GM21381 (cell line): ENCODE measurements around the gene VASP.

Experiments
- ATAC-seq: cut with Tn5 transposase; IDR thresholded peaks from one replicate; pipeline ENCODE4 v1.9.1; 2021; ENCODE audit warnings: mild to moderate bottlenecking, moderate library complexity; ENCODE audit not compliant: unreplicated experiment

The VASP gene

DNA sequence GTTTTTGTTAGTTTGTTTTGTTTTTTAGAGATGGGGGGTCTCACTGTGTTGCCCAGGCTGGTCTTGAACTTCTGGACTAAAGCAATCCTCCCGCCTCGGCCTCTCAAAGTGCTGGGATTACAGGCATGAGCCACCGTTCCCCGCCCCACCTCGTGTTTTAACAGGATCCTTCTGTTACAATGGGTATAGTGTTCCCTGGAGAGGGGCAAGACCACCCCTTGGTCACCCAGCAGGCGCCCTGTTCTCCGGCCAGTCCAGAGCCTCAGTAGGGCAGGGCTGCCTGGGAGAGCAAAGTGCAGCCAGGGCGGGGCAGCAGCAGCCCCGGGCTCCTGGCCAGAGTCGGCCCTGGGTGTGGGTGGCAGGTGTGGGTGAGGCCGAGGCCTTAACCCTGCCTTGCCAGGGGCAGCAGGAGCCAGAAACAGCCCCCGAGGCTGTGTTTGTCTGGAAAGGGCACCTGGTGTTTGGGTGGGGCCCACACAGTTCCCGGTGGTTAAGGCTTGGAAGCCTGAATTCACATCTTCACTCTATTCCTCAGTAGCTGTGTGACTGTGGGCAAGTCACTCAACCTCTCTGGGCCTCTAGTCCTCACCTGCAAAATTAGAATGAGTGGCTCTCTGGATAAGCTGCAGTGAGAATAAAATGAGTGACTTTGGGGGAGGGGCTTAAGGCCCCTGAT is 7.2 kb downstream of the VASP start:
- ATAC-seq: no peak

DNA sequence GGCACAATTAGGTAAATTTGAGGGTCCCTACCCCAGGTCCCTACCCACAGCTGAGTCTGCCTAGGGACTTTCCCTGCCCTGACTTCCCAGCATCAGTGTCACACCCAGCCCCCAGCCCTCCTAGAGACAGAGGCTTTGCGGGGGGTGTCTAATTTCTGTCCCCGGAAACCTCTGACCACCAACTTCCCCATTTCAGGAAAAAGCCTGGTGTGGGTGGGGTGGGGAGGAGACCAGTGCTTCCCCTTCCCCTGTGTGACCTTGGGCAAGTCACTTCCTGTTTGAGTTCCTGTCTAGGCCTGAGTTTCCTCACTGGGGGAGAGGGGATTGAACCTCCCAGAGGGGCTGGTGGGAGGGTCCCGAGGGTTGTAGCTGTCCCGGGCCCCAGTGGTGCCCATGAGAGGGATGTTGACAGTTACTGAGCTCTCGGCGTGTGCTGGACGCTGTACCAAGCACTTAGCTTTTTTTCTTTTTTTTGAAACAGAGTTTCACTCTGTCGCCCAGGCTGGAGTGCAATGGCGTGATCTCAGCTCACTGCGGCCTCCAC is 7.9 kb downstream of the VASP start:
- no peak for ATAC-seq

DNA sequence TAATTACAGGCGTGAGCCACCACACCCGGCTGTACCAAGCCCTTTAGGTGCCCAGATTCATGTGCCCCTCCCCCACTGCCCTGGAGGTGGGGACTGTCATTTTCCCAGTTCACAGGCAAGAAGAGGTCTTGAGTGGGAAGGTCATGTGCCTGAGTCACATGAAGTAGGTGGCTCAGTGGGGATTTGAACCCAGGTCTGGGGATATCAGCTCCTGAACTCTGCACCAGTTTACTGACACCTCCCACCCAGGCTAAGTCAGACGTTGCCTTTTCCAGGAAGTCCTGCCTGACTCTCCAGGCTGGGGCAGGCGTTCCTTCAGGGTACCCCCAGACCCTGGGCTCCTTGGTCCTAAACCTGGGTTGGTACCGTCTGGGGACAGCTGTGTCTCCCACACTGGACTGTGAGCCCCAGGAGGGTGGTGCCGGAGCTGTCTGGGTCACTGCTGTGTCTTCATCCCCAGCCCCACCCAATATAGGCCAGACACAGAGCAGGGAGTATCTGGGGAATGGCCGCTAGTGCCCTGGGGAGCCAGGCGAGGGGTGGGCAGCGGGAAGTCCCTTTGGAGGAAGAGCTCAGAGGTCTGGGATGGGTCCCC is 8.6 kb downstream of the VASP start:
- ATAC-seq: no peak

GRCh38 chr19:45517238-45517637 is 10.0 kb downstream of the VASP start:
- no peak for ATAC-seq

DNA sequence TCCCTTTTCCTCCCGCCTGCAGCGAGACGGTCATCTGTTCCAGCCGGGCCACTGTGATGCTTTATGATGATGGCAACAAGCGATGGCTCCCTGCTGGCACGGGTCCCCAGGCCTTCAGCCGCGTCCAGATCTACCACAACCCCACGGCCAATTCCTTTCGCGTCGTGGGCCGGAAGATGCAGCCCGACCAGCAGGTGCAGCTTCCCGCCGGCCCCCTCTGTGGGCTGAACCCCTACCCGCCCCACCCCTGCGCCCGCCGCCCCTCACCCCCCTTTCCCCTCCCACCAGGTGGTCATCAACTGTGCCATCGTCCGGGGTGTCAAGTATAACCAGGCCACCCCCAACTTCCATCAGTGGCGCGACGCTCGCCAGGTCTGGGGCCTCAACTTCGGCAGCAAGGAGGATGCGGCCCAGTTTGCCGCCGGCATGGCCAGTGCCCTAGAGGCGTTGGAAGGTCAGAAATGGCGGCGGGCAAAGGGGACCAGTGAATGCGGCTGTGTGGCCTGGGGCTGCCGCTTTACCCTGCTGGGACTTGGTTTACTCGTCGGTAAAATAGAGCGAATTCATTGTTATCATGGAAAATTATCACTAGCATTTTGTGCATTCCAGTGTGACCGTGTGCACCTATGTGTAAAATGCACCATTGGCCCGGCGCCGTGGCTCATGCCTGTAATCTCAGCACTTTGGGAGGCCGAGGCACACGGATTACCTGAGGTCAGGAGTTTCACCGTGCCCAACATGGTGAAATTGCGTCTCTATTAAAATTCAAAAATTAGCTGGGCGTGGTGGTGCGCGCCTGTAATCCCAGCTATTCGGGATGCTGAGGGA is 10.6 kb downstream of the VASP start:
- ATAC-seq: no peak

GRCh38 chr19:45518469-45518826 is 11.2 kb downstream of the VASP start:
- ATAC-seq: no peak

DNA sequence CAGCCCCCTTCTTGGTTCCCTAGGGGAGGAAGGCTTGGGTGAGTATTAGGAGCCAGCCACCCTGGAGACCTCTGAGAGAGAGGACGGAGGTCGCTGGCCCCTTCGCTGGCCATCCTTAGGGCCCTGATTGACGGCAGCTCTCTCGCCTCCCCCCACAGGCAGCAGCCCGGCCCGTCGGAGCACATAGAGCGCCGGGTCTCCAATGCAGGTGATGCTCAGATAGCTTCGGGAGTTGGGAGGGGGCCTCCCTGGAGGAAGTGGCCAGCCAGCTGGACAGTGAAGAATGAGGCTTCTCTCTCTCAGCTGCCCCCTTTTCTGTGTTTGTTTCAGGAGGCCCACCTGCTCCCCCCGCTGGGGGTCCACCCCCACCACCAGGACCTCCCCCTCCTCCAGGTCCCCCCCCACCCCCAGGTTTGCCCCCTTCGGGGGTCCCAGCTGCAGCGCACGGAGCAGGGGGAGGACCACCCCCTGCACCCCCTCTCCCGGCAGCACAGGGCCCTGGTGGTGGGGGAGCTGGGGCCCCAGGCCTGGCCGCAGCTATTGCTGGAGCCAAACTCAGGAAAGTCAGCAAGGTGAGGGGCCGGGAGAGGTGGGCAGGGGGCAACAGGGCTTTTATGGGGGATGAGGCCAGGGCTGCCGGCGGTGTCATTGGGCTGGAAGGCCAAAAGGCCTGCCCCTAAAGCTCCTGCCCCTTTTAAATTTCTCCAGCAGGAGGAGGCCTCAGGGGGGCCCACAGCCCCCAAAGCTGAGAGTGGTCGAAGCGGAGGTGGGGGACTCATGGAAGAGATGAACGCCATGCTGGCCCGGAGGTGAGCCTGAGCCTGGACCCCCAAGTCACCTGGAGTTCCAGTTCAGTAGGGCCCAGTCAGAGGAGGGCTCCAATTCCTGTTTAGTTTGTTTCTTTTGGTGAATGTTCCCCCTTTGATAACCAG is 15.0 kb downstream of the VASP start:
- ATAC-seq: no peak

GRCh38 chr19:45523642-45524256 is 16.5 kb downstream of the VASP start:
- peak; percentile 71 for ATAC-seq

- no peak for ATAC-seq
These were observed 17.4 kb downstream of the VASP start for GRCh38 chr19:45524575-45525129.

- no peak for ATAC-seq
These were observed 18.9 kb downstream of the VASP start for GRCh38 chr19:45526143-45526542.

DNA sequence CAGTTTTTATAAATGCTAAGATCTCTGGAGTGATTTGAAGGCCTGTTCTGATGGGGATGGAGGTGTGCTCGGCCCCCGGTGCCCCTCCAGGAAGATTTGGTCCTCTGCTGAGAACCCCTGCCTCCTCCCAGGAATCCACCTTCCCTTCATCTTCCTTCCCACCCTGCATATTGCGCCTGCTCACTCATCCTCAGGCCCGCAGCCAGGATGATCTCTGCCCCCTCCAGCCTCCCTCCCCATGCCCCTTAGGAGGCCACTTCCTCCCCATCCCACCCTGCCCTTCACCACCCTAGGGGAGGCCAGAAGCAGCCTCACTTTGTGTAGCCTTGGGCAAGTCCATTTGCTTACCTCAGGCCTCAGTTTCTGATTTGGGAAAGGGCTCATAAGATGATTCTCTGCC is 19.7 kb downstream of the VASP start:
- no peak for ATAC-seq

DNA sequence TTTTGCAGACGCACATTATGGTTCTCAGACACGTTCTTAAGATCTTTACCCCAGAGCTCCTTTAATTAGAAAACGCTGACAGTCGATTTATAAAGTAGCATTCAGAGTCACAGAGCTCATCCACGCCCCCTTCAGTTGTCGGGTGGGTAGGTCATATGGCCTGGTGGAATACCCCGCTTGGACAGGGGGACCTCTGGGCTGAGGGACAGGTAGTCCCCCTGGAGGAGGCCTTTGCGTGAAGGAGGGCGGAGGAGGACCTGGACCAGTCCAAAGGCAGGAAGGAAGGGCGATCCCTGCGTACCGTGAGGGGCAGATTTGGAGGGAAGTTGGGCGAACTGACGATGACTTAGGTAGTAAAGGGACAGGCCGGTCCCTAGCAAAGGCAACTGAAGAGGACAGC is 20.5 kb downstream of the VASP start:
- ATAC-seq: no peak

DNA sequence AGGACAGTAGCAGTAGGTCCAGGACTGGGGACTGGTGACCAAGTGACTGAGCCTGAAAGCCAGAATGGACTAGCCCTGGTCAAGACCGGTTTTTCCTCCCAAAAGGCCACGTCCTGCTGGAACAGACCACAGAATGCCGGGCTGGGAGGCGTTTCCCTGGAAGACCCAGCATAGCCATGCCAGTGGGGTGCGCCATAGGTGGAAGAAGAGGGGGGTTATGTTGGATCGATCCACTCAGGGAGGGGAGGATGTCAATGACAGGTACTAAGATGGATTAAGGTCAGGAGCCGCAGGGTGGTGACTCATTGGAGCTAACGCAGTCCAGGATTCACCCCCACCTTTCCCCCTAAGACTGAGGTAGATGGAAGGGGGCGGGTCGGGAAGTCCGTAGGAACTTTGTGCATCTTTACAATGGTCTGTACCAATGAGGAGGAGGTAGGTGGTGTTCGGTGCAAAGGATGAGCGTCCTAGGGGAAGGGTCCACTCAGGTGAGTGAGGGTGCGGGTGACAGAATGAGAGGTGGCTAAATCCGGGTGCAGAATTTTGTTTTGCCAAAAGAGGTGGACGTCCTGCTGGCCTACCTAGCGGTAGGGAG is 21.0 kb downstream of the VASP start:
- ATAC-seq: no peak

DNA sequence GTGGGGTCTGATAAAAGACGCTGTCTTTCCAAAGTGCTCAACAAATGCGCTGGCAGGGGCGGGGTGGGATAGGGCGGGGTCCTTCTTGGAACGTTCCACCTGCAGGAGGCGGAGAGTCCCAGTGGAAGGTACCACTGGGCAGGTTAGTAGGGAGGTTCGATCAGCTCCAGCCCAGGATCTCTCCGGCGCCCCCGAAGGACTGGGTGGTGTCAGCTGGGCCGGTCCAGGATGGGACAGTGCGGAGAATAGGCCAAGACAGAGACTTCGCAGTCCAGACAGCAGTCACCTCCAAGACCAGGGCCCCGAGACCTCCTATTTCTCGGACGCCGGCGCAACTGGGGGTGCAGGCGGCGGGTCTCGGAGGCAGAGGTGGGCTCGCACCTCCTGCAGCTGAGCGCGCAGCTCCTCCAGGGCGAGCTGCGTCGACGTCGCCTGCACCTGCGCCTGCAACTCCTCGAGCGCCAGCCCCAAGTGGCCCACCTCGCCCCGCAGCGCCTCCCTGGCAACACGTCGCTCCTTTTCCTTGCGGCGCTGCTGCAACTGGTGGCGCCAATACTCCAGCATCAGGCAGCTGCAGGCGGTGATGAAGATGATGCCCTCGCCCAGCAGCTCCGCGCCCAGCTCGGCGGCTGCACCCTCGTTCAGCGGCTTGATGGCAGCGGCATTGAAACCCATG is 21.6 kb downstream of the VASP start:
- ATAC-seq: no peak

DNA sequence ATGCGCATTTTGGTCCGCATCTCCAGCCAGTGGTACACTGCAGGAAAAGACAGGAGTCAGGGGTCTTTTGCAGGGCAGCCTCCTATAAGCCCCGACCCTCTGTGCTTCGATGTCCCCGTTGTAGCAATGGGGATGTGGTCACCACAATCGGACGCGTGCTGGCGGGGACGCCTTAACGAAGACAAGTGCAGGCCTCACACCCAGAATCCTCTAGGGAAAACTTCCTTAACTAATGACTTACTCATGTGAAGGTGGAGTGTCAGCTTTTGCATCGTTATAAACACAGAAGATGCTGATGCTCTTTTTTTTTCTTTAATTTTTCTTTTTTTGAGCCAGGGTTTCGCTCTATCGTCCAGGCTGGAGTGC is 22.1 kb downstream of the VASP start:
- no peak for ATAC-seq

DNA sequence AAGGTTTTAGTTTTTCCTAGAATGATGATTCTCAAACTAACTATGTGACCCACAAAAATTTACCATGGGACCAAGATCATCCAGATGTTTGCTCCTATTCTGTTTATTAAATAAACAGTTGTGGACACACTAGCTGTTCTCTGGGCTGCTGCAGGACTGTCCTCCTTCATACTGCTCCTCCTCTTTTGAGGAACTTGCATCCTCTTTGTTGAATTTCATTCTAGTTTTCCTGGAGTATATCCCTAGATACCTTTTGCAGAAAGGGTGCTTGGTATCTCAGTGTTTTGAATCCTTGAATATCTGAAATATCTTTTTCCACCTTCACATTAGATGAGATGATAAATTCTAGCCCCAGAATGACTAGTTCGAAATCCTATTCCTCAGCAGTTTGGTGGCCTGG is 24.1 kb downstream of the VASP start:
- no peak for ATAC-seq

DNA sequence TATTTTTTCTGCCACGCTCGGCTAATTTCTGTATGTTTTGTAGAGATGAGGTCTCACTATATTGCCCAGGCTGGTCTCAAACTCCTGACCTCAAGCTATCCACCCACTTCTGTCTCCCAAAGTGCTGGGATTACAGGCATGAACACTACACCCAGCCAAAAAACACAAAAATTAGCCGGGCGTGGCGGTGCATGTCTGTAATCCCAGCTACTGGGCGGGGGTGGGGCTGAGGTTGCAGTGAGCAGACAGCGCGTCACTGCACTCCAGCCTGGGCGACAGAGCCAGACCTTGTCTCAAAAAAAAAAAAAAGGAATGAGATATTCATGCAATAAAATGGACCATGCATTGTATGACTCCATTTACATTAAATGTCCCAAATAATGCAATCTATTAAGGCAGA is 32.2 kb downstream of the VASP start:
- no peak for ATAC-seq

- ATAC-seq: no peak
These were observed 35.0 kb downstream of the VASP start for GRCh38 chr19:45542234-45542668.

DNA sequence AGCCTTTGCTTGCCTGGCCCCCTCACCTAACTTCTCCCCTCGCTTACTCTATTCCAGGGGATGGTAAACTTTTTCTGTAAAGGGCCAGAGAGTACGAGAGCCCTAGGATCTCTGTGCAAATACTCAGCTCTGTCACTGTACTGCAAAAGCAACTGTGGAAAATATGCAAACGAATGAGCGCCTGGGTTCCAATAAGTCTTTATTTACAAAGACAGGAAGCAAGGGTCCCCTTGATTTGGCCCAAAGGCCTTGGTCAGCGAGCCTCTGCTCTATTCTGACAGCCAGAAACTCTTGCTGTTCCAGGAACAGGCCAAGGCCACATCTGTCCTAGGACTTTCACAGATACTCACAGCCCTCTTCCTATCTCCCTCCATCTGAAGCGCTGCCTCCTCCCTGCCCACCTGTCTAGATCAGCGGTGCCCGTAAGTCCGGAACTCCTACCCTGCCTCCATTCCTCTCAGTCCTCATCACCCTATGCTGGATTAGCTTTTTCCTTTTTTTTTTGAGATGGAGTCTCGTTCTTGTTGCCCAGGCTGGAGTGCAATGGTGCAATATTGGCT is 40.0 kb downstream of the VASP start:
- ATAC-seq: no peak
